Erythroblast (primary cell): ENCODE data around the gene TM7SF2.
"Not testable (repeated sequence)": the region's sequence is repeated elsewhere in the genome, so short reads cannot be mapped to it uniquely, and the experiment has no call there.

Experiments used
- DNase-seq, 2 experiments: peaks; one replicate each; lab custom pipeline; 2025; lab: John Stamatoyannopoulos, UW
- GATA1 ChIP-seq: IDR thresholded peaks from 2 replicates; pipeline ENCODE4 v1.6.1; 2011; ENCODE audit warnings: low read depth, mild to moderate bottlenecking, control low read depth, low read length, moderate library complexity
- POLR2A ChIP-seq: IDR thresholded peaks from 2 replicates; pipeline ENCODE4 v1.6.1; 2011; ENCODE audit warnings: mild to moderate bottlenecking, low read length

Gene TM7SF2

GRCh38 chr11:65133724-65134123 is 22.1 kb downstream of the TM7SF2 start:
- TF ChIP-seq POLR2A (no peak), GATA1 (no peak)
- DNase-seq = peak; percentile 44 to 57

GRCh38 chr11:65134240-65134951 is 22.7 kb downstream of the TM7SF2 start, which contains the start of gene SYVN1:
Gene SYVN1, minus strand, starts transcription at chr11:65134519. Its CDS starts 918 bp downstream, at chr11:65133601.
- DNase-seq = peak; percentile 96
- peak; percentile 97 for TF ChIP-seq POLR2A
- TF ChIP-seq GATA1 = no peak

GRCh38 chr11:65134952-65135632 is 23.4 kb downstream of the TM7SF2 start:
- DNase-seq = peak; percentile 96 to 97

GRCh38 chr11:65135633-65136145 is 24.0 kb downstream of the TM7SF2 start:
- no peak for DNase-seq
- TF ChIP-seq GATA1 (no peak), POLR2A (no peak)

More at GRCh38 chr11:65134952-65135632, 23.4 kb downstream of the TM7SF2 start:
- TF ChIP-seq POLR2A (peak; percentile 59), GATA1 (no peak)

GRCh38 chr11:65136515-65137096 is 24.9 kb downstream of the TM7SF2 start:
- TF ChIP-seq GATA1 (no peak), POLR2A (no peak)

GRCh38 chr11:65141896-65142494 is 30.3 kb downstream of the TM7SF2 start:
- no peak for TF ChIP-seq GATA1
- no peak for TF ChIP-seq POLR2A
- DNase-seq = no peak

More at GRCh38 chr11:65136515-65137096, 24.9 kb downstream of the TM7SF2 start:
- DNase-seq = no peak

- TF ChIP-seq POLR2A (no peak), GATA1 (no peak)
Measured at GRCh38 chr11:65147352-65148075, 35.8 kb downstream of the TM7SF2 start.

GRCh38 chr11:65148657-65149056 is 37.0 kb downstream of the TM7SF2 start:
- DNase-seq = no peak
- no peak for TF ChIP-seq POLR2A
- no peak for TF ChIP-seq GATA1

More at GRCh38 chr11:65147352-65148075, 35.8 kb downstream of the TM7SF2 start:
- no peak for DNase-seq

- DNase-seq = not testable (repeated sequence)
Measured at GRCh38 chr11:65150131-65150508, 38.4 kb downstream of the TM7SF2 start.

GRCh38 chr11:65150509-65151299 is 39.0 kb downstream of the TM7SF2 start:
- peak; percentile 85 to 95 for DNase-seq
- peak; percentile 80 for TF ChIP-seq POLR2A
- no peak for TF ChIP-seq GATA1

- no peak for TF ChIP-seq GATA1
- no peak for TF ChIP-seq POLR2A
- DNase-seq = no peak
Measured at GRCh38 chr11:65151331-65151899, 39.7 kb downstream of the TM7SF2 start.

GRCh38 chr11:65152122-65152521 is 40.5 kb downstream of the TM7SF2 start:
- DNase-seq = no peak
- TF ChIP-seq POLR2A = no peak
- no peak for TF ChIP-seq GATA1

- TF ChIP-seq POLR2A = no peak
- no peak for TF ChIP-seq GATA1
- DNase-seq = no peak
Measured at GRCh38 chr11:65156256-65156655, 44.6 kb downstream of the TM7SF2 start.
